HG03064 (cell line): ENCODE data around the gene JPH4.

ENCODE experiments used
- ATAC-seq: cut with Tn5 transposase; IDR thresholded peaks from one replicate; pipeline ENCODE4 v1.9.1; 2021; ENCODE audit warnings: low read depth; ENCODE audit not compliant: unreplicated experiment

JPH4 gene

GRCh38 chr14:23566112-23566777, 12.3 kb downstream of the JPH4 start:
- ATAC-seq: no peak

GRCh38 chr14:23565626-23566025, 13.0 kb downstream of the JPH4 start:
- ATAC-seq: no peak

- no peak for ATAC-seq
These were observed 13.7 kb downstream of the JPH4 start for GRCh38 chr14:23564876-23565275.

- no peak for ATAC-seq
These were observed 14.3 kb downstream of the JPH4 start for GRCh38 chr14:23564181-23564812.

GRCh38 chr14:23563473-23564180, 15.0 kb downstream of the JPH4 start:
- ATAC-seq: no peak

GRCh38 chr14:23562822-23563472, 15.6 kb downstream of the JPH4 start:
- ATAC-seq: no peak

GRCh38 chr14:23561873-23562821, 16.4 kb downstream of the JPH4 start:
- ATAC-seq: no peak

GRCh38 chr14:23561259-23561658, 17.3 kb downstream of the JPH4 start:
- ATAC-seq: no peak

- ATAC-seq: no peak
These were observed 18.6 kb downstream of the JPH4 start for GRCh38 chr14:23559926-23560520.

GRCh38 chr14:23559010-23559925, 19.3 kb downstream of the JPH4 start:
- no peak for ATAC-seq

- no peak for ATAC-seq
These were observed 20.1 kb downstream of the JPH4 start for GRCh38 chr14:23558346-23559009.

GRCh38 chr14:23557946-23558345, 20.6 kb downstream of the JPH4 start:
- no peak for ATAC-seq

- no peak for ATAC-seq
These were observed 21.1 kb downstream of the JPH4 start for GRCh38 chr14:23557521-23557920.

GRCh38 chr14:23556700-23557440, 21.7 kb downstream of the JPH4 start:
- no peak for ATAC-seq

- peak; percentile 84 for ATAC-seq
These were observed 22.5 kb downstream of the JPH4 start, which contains the start of gene THTPA for GRCh38 chr14:23555882-23556699. Gene THTPA, plus strand, starts transcription at chr14:23556271. Its CDS starts 487 bp downstream, at chr14:23556758.

- no peak for ATAC-seq
These were observed 23.1 kb downstream of the JPH4 start for GRCh38 chr14:23555533-23555881.
